MM.1S (cell line): ENCODE data around the gene COL25A1.

Experiments
- CTCF ChIP-seq: fragments of 300-600 bp; sonication (generic); IDR thresholded peaks from 2 replicates; pipeline ENCODE4 v1.5.1; 2016; ENCODE audit warnings: antibody characterized with exemption, low read length, mixed read lengths
- EZH2 ChIP-seq: fragments of 300-600 bp; sonication (generic); optimal IDR thresholded peaks from 2 replicates; pipeline ENCODE3; 2017; ENCODE audit warnings: low read depth, mild to moderate bottlenecking, antibody characterized with exemption, low read length, mixed read lengths
- EZH2phosphoT487 ChIP-seq: fragments of 300-600 bp; sonication (generic); IDR thresholded peaks from 2 replicates; pipeline ENCODE4 v1.6.1; 2018; ENCODE audit warnings: antibody characterized with exemption, low read length

- TF ChIP-seq CTCF, result no peak
- TF ChIP-seq EZH2phosphoT487, result no peak
- TF ChIP-seq EZH2, result no peak
Observed at GRCh38 chr4:109164011-109164410, 138.4 kb downstream of the COL25A1 start.
